IMR-90 (cell line): Measurements from ENCODE around the gene CCL15. TPM values are rescaled to one million over a fixed set of nuclear protein-coding genes. Genes with fewer than 3 reads are reported as not detected.

Source experiments
- ATAC-seq: fragments of 200-7000 bp; cut with Tn5 transposase; 2 replicates; pipeline ENCODE4 v1.9.1; 2020; ENCODE audit warnings: low read depth, mild to moderate bottlenecking, moderate library complexity
- BruUV-seq: library from RNA; stranded (reverse); fragments of 400-500 nt; replicated peaks from 2 replicates; lab custom pipeline; 2021; lab: Mats Ljungman, UMichigan
- CTCF ChIA-PET: fragments of 300-600 bp; formaldehyde crosslinking; extraction: SDS; loops from one replicate; lab custom pipeline; 2021; ENCODE audit warnings: antibody characterized with exemption; lab: Yijun Ruan, JAX
- POLR2A ChIA-PET: fragments of 300-600 bp; sonication (Branson Sonifier 250); formaldehyde crosslinking; loops from one replicate; lab custom pipeline; 2022; ENCODE audit warnings: antibody characterized with exemption; ENCODE audit not compliant: unreplicated experiment; lab: Charles Lee
- DNase-seq: peaks from one replicate; pipeline ENCODE4 v3.0.0; 2013
- H2AFZ ChIP-seq: replicated peaks from 2 replicates; pipeline ENCODE3; 2013; ENCODE audit warnings: low read length, mild to moderate bottlenecking; ENCODE audit not compliant: poor library complexity
- H2AK5ac ChIP-seq: 2 replicates; pipeline ENCODE4 v1.6.1; 2013; ENCODE audit warnings: low read depth, low read length, inconsistent platforms
- H2AK9ac ChIP-seq: replicated peaks from 2 replicates; pipeline ENCODE3; 2013; ENCODE audit warnings: mild to moderate bottlenecking, low read depth, low read length, moderate library complexity; ENCODE audit not compliant: poor library complexity
- H2BK120ac ChIP-seq: 2 replicates; pipeline ENCODE4 v1.6.1; 2013; ENCODE audit warnings: low read depth, low read length, inconsistent platforms
- H2BK15ac ChIP-seq: 3 replicates; pipeline ENCODE4 v1.6.1; 2013; ENCODE audit warnings: low read depth, low read length, inconsistent platforms
- H2BK20ac ChIP-seq: 2 replicates; pipeline ENCODE4 v1.6.1; 2013; ENCODE audit warnings: low read depth, mild to moderate bottlenecking, inconsistent platforms, low read length, moderate library complexity
- H2BK5ac ChIP-seq: 2 replicates; pipeline ENCODE4 v1.6.1; 2013; ENCODE audit warnings: mild to moderate bottlenecking, low read depth, low read length, inconsistent platforms; ENCODE audit not compliant: poor library complexity, severe bottlenecking
- H3K14ac ChIP-seq: replicated peaks from 2 replicates; pipeline ENCODE4 v1.6.1; 2013; ENCODE audit warnings: low read depth, low read length, inconsistent platforms
- H3K18ac ChIP-seq: 2 replicates; pipeline ENCODE4 v1.6.1; 2013; ENCODE audit warnings: low read depth, low read length, control low read depth
- H3K23ac ChIP-seq: 2 replicates; pipeline ENCODE4 v1.6.1; 2013; ENCODE audit warnings: low read depth, low read length, inconsistent platforms
- H3K27ac ChIP-seq: 2 replicates; pipeline ENCODE4 v1.5.1; 2013; ENCODE audit warnings: mild to moderate bottlenecking, control low read depth, low read length; ENCODE audit not compliant: insufficient read depth
- H3K27me3 ChIP-seq: 2 replicates; pipeline ENCODE4 v1.6.1; 2013; ENCODE audit warnings: low read length; ENCODE audit not compliant: control insufficient read depth, insufficient read depth
- H3K36me3 ChIP-seq: 2 replicates; pipeline ENCODE4 v1.6.1; 2013; ENCODE audit warnings: low read length, mixed read lengths; ENCODE audit not compliant: control insufficient read depth, insufficient read depth
- H3K4ac ChIP-seq: 2 replicates; pipeline ENCODE4 v1.6.1; 2013; ENCODE audit warnings: low read depth, low read length, inconsistent platforms
- H3K4me1 ChIP-seq: 2 replicates; pipeline ENCODE4 v1.6.1; 2013; ENCODE audit warnings: low read length, mixed read lengths; ENCODE audit not compliant: control insufficient read depth, insufficient read depth
- H3K4me2 ChIP-seq: 2 replicates; pipeline ENCODE4 v1.6.1; 2013; ENCODE audit warnings: low read depth, mild to moderate bottlenecking, control low read depth, low read length, moderate library complexity
- H3K4me3 ChIP-seq: 2 replicates; pipeline ENCODE4 v1.5.1; 2013; ENCODE audit warnings: low read depth, mild to moderate bottlenecking, control low read depth, low read length, moderate library complexity; ENCODE audit not compliant: insufficient read depth
- H3K56ac ChIP-seq: 2 replicates; pipeline ENCODE4 v1.6.1; 2013; ENCODE audit warnings: low read length, inconsistent platforms; ENCODE audit not compliant: insufficient read depth; ENCODE audit errors: extremely low read depth
- H3K79me1 ChIP-seq, 2 experiments: 2 replicates each; pipeline ENCODE4 v1.6.1; 2013; ENCODE audit warnings: low read length in 2 of 2, inconsistent platforms in 1 of 2, low read depth in 1 of 2
- H3K9ac ChIP-seq: 2 replicates; pipeline ENCODE4 v1.6.1; 2013; ENCODE audit warnings: low read depth, low read length, control low read depth
- H3K9me1 ChIP-seq: 2 replicates; pipeline ENCODE4 v1.6.1; 2013; ENCODE audit warnings: low read length, inconsistent platforms; ENCODE audit not compliant: insufficient read depth
- H3K9me3 ChIP-seq: 2 replicates; pipeline ENCODE4 v1.6.1; 2013; ENCODE audit warnings: low read length; ENCODE audit not compliant: control insufficient read depth, insufficient read depth
- H4K20me1 ChIP-seq: 2 replicates; pipeline ENCODE4 v1.6.1; 2013; ENCODE audit warnings: low read length, inconsistent platforms; ENCODE audit not compliant: insufficient read depth
- H4K5ac ChIP-seq: 2 replicates; pipeline ENCODE4 v1.6.1; 2013; ENCODE audit warnings: mild to moderate bottlenecking, low read depth, low read length, control low read depth
- H4K8ac ChIP-seq, 2 experiments: 2 replicates each; pipeline ENCODE4 v1.6.1; 2013; ENCODE audit warnings: low read depth in 2 of 2, low read length in 2 of 2, control low read depth in 1 of 2, inconsistent platforms in 1 of 2
- H4K91ac ChIP-seq: 2 replicates; pipeline ENCODE4 v1.6.1; 2013; ENCODE audit warnings: low read depth, low read length, inconsistent platforms; ENCODE audit not compliant: insufficient read depth
- BHLHE40 ChIP-seq: fragments of 150-350 bp; IDR thresholded peaks from 2 replicates; pipeline ENCODE4 v1.6.1; 2016; ENCODE audit warnings: mild to moderate bottlenecking, low read depth, low read length
- CEBPB ChIP-seq: IDR thresholded peaks from 2 replicates; pipeline ENCODE4 v1.6.1; 2012; ENCODE audit warnings: low read depth, low read length, improper control_type of control experiment
- ELK1 ChIP-seq: fragments of 150-350 bp; IDR thresholded peaks from 2 replicates; pipeline ENCODE4 v1.6.1; 2016; ENCODE audit warnings: low read depth, mild to moderate bottlenecking, low read length, moderate library complexity, borderline replicate concordance
- MAFK ChIP-seq: IDR thresholded peaks from 2 replicates; pipeline ENCODE4 v1.6.1; 2012; ENCODE audit warnings: low read depth, low read length, improper control_type of control experiment
- MAZ ChIP-seq: IDR thresholded peaks from 2 replicates; pipeline ENCODE4 v1.6.1; 2012; ENCODE audit warnings: low read depth, mild to moderate bottlenecking, low read length, improper control_type of control experiment, moderate library complexity, borderline replicate concordance
- RAD21 ChIP-seq: IDR thresholded peaks from 2 replicates; pipeline ENCODE4 v1.6.1; 2012; ENCODE audit warnings: low read length, improper control_type of control experiment
- WGBS, 2 experiments: methylation state at CpG; one replicate each; pipeline versions ENCODE4 v1.1.5 to v1.1.7; 2013; ENCODE audit warnings: missing lambda C conversion rate in 2 of 2; ENCODE audit not compliant: insufficient read length in 1 of 2; ENCODE audit errors: extremely low coverage in 2 of 2; 5-methylcytosine and 5-hydroxymethylcytosine counted together
- dilution Hi-C: fragments of 300-500 bp; cut with HindIII; formaldehyde crosslinking; loops from one replicate; pipeline ENCODE4 v1.14.3; 2018; ENCODE audit warnings: low sequenced_read_pairs; ENCODE audit not compliant: unreplicated experiment
- in situ Hi-C: fragments of 300-500 bp; cut with MboI; formaldehyde crosslinking; loops from 3 replicates; pipeline ENCODE4 v1.14.3; 2019; ENCODE audit warnings: low sequenced_read_pairs, inconsistent platforms, mixed read lengths
- intact Hi-C: fragments of 100-400 bp; cut with micrococcal nuclease; formaldehyde crosslinking; loops from 2 replicates; pipeline ENCODE4 v1.10.0; 2022
- polyA plus RNA-seq, 3 experiments: library from polyadenylated mRNA; depleted of rRNA; stranded (reverse); fragments of >200 nt; gene quantifications; 2 replicates each; pipeline ENCODE4 v1.2.3, GENCODE V29; 2012; ENCODE audit warnings: low replicate concordance in 1 of 3
- total RNA-seq: library from RNA; depleted of rRNA; stranded (reverse); fragments of >200 nt; gene quantifications from 2 replicates; pipeline ENCODE4 v1.2.3, GENCODE V29; 2012; rRNA removed

The CCL15 gene
- total and polyA plus RNA-seq, 2 of the 4 experiments (the other 2 are of a cell fraction), result not detected

DNA sequence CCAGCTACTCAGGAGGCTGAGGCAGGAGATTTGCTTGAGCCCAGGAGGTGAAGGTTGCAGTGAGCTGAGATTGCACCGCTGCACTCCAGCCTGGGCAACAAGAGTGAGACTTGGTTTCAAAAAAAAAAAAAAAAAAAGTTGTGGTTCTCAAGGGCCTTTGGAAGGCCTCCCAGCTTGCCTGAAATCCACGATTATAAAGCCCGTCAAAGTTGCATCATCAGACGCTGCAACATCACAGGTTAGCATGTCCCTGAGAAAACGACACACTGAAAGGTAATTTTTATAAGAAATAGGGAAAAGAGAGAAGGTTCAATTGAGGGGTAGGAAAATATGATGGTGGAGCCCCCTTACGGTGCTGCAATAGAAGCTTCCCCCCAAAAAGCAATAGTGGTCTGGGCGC is 53.3 kb downstream of the CCL15 start:
- Histone ChIP-seq H3K9me1 (no peaks in the 10 kb centered on the region), H2BK5ac (no peak overlapping the region), H3K14ac (no peak overlapping the region), H3K4ac (no peak overlapping the region), H3K9ac (no peak overlapping the region), H2AK5ac (no peak overlapping the region), H3K4me3 (no peak overlapping the region), H3K27ac (no peak overlapping the region), H3K9me3 (no peaks in the 10 kb centered on the region), H4K5ac (no peak overlapping the region), H3K4me1 (no peaks in the 10 kb centered on the region), H2AK9ac (no peak overlapping the region), H2AFZ (no peak overlapping the region), H4K20me1 (no peaks in the 10 kb centered on the region), H3K27me3 (no peaks in the 10 kb centered on the region), H3K23ac (no peak overlapping the region), H4K8ac (no peak overlapping the region), H2BK20ac (no peak overlapping the region), H4K91ac (no peak overlapping the region), H3K4me2 (no peak overlapping the region), H3K36me3 (no peaks in the 10 kb centered on the region), H2BK15ac (no peak overlapping the region), H3K79me1 (no peaks in the 10 kb centered on the region), H3K56ac (no peak overlapping the region), H3K18ac (no peak overlapping the region), H2BK120ac (no peak overlapping the region)
- in situ Hi-C loops, result no loop called here
- no TSS peak for BruUV-seq
- intact Hi-C loops, result no loop called here
- DNase-seq (no peak), ATAC-seq (no peak)
- dilution Hi-C loops, result no loop called here
- 76% methylated on average over 3 of the region's 7 CpGs; no CpG with 5 or more reads in 1 of the 2 experiments for WGBS, 2 experiments
- no peak for TF ChIP-seq MAFK
- TF ChIP-seq BHLHE40, result no peak
- no peak for TF ChIP-seq MAZ
- no peak for TF ChIP-seq CEBPB
- no peak for TF ChIP-seq RAD21
- no peak for TF ChIP-seq ELK1
- CTCF ChIA-PET, result interaction anchor here (0.6 to 0.7 kb wide), 2 partner anchors 78 to 1940 kb away, joined by 3 to 8 read pairs; no protein-coding TSS in a partner anchor
- POLR2A ChIA-PET, result no interaction called here

Other genes starting within 250 kb of the CCL15 start
- not detected in 2 replicates for gene GAS2L2, start 248.3 kb downstream of the CCL15 start, total RNA-seq
- 0.02 and 0.03 TPM in 2 replicates for gene GAS2L2, start 248.3 kb downstream of the CCL15 start, polyA plus RNA-seq (2012; rRNA removed)
- not detected in 2 replicates for gene C17orf50, start 240.7 kb downstream of the CCL15 start, total RNA-seq
- not detected in 2 replicates for gene C17orf50, start 240.7 kb downstream of the CCL15 start, polyA plus RNA-seq (2012; rRNA removed)
- gene MMP28, start 205.9 kb downstream of the CCL15 start, total RNA-seq, result 0.18 TPM in 1 of 2 replicates, not detected in the other
- gene MMP28, start 205.9 kb downstream of the CCL15 start, polyA plus RNA-seq (2012; rRNA removed), result not detected in 2 replicates
- gene TAF15, start 192.1 kb downstream of the CCL15 start, total RNA-seq, result 46.8 and 47.2 TPM in 2 replicates
- gene TAF15, start 192.1 kb downstream of the CCL15 start, polyA plus RNA-seq (2012; rRNA removed), result 69.8 and 98.0 TPM in 2 replicates
- gene HEATR9, start 132.7 kb downstream of the CCL15 start, total RNA-seq, result not detected in 2 replicates
- not detected in 2 replicates for gene HEATR9, start 132.7 kb downstream of the CCL15 start, polyA plus RNA-seq (2012; rRNA removed)
- not detected in 2 replicates for gene CCL5, start 121.2 kb downstream of the CCL15 start, total RNA-seq
- gene CCL5, start 121.2 kb downstream of the CCL15 start, polyA plus RNA-seq (2012; rRNA removed), result not detected in 2 replicates
- gene RDM1, start 70.8 kb downstream of the CCL15 start, total RNA-seq, result 0.18 TPM in 1 of 2 replicates, not detected in the other
- gene RDM1, start 70.8 kb downstream of the CCL15 start, polyA plus RNA-seq (2012; rRNA removed), result not detected in 2 replicates
- not detected in 2 replicates for gene LYZL6, start 57.8 kb downstream of the CCL15 start, total RNA-seq
- gene LYZL6, start 57.8 kb downstream of the CCL15 start, polyA plus RNA-seq (2012; rRNA removed), result not detected in 2 replicates
- not detected in 2 replicates for gene CCL16, start 20.1 kb downstream of the CCL15 start, total RNA-seq
- gene CCL16, start 20.1 kb downstream of the CCL15 start, polyA plus RNA-seq (2012; rRNA removed), result not detected in 2 replicates
- not detected in 2 replicates for gene CCL14, start 14.8 kb downstream of the CCL15 start, total RNA-seq
- not detected in 2 replicates for gene CCL14, start 14.8 kb downstream of the CCL15 start, polyA plus RNA-seq (2012; rRNA removed)
- gene CCL23, start 16.4 kb upstream of the CCL15 start, total RNA-seq, result not detected in 2 replicates
- not detected in 2 replicates for gene CCL23, start 16.4 kb upstream of the CCL15 start, polyA plus RNA-seq (2012; rRNA removed)
- not detected in 2 replicates for gene CCL18, start 62.7 kb upstream of the CCL15 start, total RNA-seq
- not detected in 2 replicates for gene CCL18, start 62.7 kb upstream of the CCL15 start, polyA plus RNA-seq (2012; rRNA removed)
- gene CCL3, start 88.6 kb upstream of the CCL15 start, total RNA-seq, result not detected in 2 replicates
- not detected in 2 replicates for gene CCL3, start 88.6 kb upstream of the CCL15 start, polyA plus RNA-seq (2012; rRNA removed)
- gene CCL4, start 102.3 kb upstream of the CCL15 start, total RNA-seq, result not detected in 2 replicates
- gene CCL4, start 102.3 kb upstream of the CCL15 start, polyA plus RNA-seq (2012; rRNA removed), result not detected in 2 replicates
- gene TBC1D3B, start 175.1 kb upstream of the CCL15 start, total RNA-seq, result not detected in 2 replicates
- 0.94 and 1.6 TPM in 2 replicates for gene TBC1D3B, start 175.1 kb upstream of the CCL15 start, polyA plus RNA-seq (2012; rRNA removed)
- not detected in 2 replicates for gene CCL3L1, start 195.2 kb upstream of the CCL15 start, total RNA-seq
- gene CCL3L1, start 195.2 kb upstream of the CCL15 start, polyA plus RNA-seq (2012; rRNA removed), result not detected in 2 replicates
- gene CCL4L2, start 209.5 kb upstream of the CCL15 start, total RNA-seq, result not detected in 2 replicates
- not detected in 2 replicates for gene CCL4L2, start 209.5 kb upstream of the CCL15 start, polyA plus RNA-seq (2012; rRNA removed)